HG02798 (cell line): ENCODE results near the gene PRDM4.
"Not testable (repeated sequence)": the region's sequence is repeated elsewhere in the genome, so short reads cannot be mapped to it uniquely, and the experiment has no call there.

Source experiments
- ATAC-seq: cut with Tn5 transposase; IDR thresholded peaks from one replicate; pipeline ENCODE4 v1.9.1; 2021; ENCODE audit warnings: mild to moderate bottlenecking; ENCODE audit not compliant: unreplicated experiment, poor library complexity

Gene PRDM4

GRCh38 chr12:107705522-107705921 is 55.4 kb downstream of the PRDM4 start:
- ATAC-seq, result not testable (repeated sequence)

GRCh38 chr12:107704041-107704440 is 56.9 kb downstream of the PRDM4 start:
- no peak for ATAC-seq

GRCh38 chr12:107702106-107702505 is 58.8 kb downstream of the PRDM4 start:
- no peak for ATAC-seq

GRCh38 chr12:107695772-107696171 is 65.2 kb downstream of the PRDM4 start:
- not testable (repeated sequence) for ATAC-seq

GRCh38 chr12:107685360-107686248 is 75.3 kb downstream of the PRDM4 start, which contains the start of gene PWP1:
TSS of gene PWP1 (plus strand) at chr12:107685799. CDS start at chr12:107685900, 101 bp downstream.
- ATAC-seq, result peak; percentile 95

GRCh38 chr12:107684990-107685359 is 76.0 kb downstream of the PRDM4 start:
- no peak for ATAC-seq

GRCh38 chr12:107684029-107684795 is 76.7 kb downstream of the PRDM4 start:
- ATAC-seq, result no peak
